HG02981 (cell line): ENCODE results near the gene FBXO41.
"Not testable (repeated sequence)": the region's sequence is repeated elsewhere in the genome, so short reads cannot be mapped to it uniquely, and the experiment has no call there.

Source experiments
- ATAC-seq: cut with Tn5 transposase; IDR thresholded peaks from one replicate; pipeline ENCODE4 v1.9.1; 2021; ENCODE audit warnings: mild to moderate bottlenecking, moderate library complexity; ENCODE audit not compliant: unreplicated experiment

FBXO41 gene

DNA sequence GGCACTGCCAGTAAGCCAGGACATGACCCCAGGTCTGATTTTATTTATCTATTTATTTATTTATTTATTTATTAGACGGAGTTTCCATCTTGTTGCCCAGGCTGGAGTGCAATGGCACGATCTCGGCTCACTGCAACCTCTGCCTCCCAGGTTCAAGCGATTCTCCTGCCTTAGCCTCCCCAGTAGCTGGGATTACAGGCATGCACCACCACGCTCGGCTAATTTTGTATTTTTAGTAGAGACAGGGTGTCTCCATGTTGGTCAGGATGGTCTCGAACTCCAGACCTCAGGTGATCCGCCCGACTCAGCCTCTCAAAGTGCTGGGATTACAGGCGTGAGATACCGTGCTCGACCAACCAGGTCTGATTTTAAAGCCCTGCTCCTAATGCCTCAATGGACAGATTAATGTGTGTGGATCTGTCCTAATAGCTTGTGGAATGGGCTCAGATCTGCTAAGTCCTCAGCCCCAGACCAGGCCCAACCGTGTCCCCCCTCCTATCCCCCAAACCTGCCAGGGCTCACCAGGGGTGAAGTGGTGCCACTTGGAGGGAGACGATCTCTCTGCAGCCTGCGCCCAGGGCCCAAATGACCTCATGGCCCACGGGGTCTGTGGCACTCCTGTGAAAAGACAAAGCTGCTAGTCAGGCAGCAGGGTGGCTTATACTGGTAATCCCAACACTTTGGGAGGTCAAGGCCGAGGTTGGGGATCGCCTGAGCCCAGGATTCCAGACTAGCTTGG lies 21.4 kb downstream of the FBXO41 start:
- not testable (repeated sequence) for ATAC-seq

DNA sequence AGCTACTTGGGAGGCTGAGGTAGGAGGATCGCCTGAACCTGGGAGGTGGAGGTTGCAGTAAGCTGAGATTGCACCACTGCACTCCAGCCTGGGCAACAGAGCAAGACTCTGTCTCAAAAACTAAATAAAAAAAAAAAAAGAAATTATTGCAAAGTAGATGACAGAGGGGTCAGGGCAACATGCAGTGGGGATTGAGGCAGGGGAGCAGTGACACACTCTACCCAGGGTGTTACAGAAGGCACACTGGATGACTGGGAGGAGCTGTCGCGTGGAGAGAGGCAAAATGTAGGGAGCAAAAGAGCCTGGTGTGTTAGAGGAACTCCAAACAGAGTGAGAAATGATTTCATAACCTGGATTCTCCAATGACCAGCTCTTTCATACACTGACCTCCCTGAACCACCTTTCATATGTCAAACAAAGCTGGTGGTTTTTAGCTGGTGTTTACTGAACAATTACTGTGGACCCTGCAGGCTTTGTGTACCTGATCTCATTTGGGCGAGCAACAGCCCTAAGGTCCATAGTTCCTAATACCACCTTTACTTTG lies 22.1 kb downstream of the FBXO41 start:
- ATAC-seq, result no peak

DNA sequence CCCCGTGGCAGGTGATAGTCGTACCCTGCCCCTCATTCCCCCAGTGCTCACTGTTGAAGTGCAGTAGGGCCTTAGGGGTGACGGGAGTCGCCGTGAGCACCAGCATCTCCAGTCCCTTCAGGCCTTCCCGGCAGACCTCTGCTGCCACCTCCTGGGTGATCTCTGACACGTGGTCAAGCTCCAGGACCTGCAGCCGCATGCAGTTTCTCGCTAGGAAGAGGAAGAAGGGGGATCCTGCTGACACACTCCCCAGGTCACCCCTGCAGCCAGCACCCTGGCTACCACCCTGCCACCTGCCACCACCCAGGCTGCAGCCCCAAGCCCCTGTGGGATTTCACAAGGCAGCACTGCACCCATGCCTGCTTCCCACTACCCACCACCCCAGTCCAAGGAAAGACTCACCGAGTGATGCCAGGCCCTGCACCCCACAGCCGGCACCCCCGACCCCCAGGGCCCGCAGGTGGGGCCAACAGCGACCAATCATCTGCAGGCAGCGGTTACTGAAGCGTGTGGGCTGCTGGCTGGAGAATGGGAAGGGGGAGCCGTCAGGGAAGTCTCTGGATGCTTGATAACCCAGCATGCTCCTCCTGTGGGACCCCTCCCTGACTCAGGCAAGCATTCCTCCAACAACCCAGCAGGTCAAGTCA lies 23.8 kb downstream of the FBXO41 start:
- no peak for ATAC-seq

DNA sequence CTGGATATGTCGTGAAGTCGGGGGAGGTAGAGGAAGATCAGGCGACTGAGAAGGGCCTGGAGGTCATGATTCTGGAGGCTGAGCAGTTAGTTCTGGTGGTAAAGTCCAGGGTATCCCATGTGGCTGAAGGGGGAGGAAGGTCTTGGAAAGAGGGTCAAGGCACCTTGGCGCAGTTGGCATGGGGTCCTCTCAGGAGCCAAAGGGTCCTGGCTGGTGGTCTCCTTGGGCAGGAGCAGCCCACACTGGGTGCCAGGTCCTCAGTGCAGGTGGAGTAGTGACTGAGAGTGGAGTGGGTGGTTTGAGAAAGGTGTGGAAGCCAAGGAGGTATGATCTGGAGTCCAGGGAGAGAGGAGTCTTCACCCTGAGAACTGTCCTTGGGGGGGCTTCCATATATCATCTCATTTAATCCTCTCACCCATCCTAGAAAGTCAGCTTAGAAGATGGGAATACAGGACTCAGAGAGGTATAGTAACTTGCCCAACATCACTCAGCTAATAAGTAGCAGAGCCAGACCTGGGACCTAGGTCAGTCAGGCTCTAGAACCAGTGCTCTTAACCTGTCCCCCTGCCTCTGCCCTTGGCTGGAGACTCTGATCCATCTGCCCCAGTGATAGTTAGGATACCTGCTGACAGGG lies 24.5 kb downstream of the FBXO41 start:
- no peak for ATAC-seq

DNA sequence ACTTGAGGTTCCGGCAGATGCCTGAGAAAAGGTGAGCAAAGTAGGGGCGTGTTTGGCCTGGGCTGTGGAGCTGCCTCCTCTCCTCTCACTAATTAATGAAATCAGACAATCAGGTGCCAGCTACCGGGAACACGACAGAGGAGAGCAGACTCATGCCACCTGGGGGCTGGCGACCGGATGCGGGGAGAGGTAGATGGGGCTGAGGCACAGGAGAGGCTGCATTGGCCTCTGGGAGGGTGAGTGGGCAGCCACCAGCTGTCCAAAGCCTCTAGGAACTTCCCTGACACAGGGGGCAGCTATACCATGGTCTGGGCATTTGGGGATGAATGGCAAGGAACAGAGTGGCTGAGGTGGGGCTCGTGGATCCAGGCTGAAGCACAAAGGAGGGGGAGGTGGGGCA lies 25.0 kb downstream of the FBXO41 start:
- no peak for ATAC-seq

DNA sequence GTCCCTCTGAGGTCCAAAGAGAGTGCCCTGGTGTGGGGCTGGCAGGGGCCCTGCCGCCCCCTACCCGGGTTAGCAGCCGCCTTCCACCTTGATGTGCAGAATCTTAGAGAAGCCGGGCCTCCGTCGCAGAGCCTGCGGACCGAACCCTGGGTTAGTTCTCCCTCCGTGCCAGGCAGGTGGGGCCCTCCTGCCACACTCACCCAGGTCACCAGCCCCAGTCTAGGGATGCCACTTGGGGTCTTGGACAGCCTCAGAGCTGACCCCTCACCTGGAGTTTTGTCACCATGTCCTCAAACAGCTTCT lies 25.4 kb downstream of the FBXO41 start:
- ATAC-seq, result no peak

DNA sequence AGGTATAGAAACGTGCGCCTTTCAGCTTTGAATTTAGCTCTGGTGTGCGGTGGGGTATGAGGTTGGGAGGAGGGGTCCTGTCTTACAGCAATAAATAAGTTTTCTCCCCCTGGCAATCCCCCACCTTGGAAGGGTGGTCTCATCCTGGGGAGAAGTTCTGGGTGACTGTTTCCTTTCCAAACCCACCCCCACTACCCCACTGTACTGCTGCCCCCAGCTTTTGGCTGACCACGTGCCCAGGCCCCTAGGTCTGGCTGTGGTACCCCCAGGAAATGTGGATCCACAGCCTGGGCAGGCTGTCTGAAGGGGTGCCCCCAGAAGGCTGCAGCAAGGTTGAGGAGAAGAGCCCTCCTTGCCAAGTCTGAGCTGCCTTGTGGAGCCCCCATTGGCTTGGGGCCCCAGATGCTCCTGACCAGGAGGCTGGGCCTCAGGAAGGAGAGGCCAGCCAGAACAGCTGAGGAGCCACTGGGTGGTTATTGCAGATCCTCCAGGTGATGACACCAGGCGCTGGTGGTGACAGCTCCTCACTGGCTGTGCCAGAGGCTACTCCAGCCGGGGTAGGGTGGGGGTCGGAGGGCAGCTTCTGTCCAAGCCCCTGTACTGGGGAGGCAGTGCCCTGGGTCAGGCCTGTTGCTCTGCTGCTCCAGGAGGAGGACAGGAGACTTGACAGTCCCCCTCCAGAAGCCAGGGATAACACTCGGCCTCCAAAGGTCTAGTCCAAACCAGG lies 25.9 kb downstream of the FBXO41 start:
- ATAC-seq, result no peak

DNA sequence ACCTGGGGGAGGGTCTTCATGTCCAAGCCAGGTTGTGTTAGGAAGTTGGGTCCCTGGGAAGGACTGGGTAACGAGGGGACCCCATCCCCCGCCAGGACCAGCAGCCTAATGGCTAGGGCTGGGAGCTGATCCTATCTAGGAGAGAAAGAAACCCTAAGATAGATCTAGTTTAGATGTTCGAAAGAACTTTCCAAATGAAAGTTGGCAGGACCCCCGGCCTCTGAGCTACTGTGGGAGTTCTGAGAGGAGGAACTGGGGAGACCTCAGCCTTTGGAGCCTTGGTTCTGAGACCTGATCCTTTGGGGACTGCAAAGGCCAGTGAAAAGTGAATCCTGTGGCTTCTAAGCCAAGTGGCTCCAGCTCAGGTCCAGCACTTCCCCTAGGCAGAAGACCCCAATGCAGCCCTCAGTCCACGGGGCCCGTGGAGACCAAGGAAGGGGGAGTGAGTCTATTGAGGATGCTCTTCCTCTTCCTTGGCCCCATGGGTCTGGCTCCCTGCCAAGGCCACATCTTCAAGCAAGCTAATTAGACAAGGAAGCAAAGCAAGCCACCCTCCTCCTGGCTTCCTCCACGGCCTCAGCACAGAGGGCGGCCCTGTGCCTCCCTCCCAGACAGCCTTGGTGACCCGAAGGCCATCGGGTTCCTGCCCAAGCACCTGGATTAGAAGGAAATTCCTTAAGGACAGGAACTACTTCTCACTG lies 26.7 kb downstream of the FBXO41 start:
- ATAC-seq, result no peak

DNA sequence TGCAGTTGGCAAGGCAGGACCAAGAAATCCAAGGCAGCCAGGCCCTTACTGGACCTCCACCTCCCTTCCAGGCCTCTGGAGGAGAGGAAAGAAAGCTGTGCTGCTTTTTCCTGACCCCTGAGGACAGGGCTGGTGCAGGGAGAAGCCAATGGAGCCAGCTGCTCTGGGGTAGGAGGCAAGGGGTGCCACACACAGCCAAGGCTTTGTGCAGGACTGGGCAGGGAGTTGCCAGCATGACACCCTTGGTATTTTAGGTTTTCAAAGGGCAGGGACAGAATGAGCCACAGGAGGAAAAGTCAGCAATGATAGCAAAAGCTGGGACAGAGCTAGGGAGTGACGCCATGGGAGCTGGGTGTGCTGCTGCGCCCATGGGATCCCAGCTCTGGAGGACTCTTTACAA lies 27.3 kb downstream of the FBXO41 start:
- ATAC-seq, result no peak

DNA sequence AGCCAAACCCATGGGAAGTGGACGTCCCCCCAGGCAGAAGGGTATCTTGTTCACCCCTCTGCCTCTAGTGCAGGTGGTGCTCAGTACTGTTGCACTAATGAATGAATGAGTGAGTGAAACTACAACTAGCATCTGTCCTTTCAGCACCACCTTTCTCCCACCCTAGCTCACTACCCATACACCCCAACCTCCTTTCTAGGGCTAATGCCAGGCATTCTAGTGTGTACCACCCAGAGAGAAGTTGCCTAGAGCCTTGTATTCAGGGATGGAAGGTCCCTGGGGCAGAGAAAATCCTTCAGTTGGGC lies 27.7 kb downstream of the FBXO41 start:
- ATAC-seq, result no peak

DNA sequence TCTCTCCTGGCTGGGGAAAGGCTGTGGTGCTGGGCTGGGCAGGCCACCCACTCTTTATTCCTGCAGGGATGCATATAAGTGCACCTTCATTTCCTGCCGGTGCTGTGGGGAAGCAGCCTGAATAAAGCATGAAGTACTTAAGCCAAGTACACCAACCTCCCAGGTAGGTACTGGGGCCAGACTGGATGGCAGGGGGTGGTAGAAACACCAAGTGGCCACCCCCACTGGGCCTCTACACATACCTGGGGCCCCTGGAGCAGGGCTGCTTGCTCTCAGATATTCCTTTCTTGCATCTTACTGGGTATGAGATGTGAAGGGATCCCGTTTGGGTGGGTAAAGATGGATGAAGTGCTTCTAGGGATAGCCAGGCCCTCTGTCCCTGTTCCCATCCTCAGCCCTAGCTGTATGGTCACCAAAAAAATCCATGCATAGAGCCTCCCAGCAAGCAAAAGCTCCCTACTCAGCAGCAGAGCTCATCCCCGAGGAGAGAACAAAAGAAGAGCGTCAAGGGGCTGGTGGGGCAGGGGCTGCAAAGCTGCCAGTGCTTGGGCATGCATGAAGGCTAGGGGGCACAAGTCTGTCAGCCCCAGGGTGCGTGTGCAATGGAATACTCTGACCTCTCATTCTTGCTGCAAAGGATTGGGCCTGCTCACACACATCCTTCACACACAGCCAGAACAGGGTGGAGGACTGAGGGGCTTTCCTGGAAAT lies 28.2 kb downstream of the FBXO41 start:
- ATAC-seq, result no peak

DNA sequence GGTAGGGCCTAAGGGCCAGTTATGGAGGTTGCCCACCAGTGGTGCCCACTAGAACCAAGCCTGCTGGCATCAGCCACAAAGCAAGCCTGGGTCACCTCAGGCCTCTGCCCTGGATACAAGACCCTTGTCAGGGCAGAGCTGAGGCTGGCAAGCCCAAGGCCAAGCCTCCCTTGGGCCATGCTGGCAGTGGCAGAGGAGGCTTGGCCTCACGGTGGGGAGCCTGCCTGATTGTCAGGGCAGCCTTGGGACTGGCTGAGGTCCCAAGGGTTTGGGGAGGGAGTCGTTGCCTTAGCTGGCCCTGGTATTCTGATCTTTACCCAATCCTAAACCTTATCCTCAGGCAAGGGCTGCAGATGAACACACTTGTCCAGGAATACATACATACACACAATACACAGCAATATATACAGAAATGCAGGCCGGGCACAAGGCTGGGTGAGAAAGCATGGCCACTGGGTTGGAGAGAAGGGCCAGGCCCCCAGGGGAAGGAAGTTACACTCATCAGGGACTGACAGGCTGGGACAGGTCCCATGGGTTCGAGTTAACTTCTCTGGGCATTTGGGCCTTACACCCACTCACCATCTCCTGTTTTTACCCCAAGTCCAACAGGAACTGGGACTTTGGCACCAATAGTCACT lies 29.2 kb downstream of the FBXO41 start:
- no peak for ATAC-seq

DNA sequence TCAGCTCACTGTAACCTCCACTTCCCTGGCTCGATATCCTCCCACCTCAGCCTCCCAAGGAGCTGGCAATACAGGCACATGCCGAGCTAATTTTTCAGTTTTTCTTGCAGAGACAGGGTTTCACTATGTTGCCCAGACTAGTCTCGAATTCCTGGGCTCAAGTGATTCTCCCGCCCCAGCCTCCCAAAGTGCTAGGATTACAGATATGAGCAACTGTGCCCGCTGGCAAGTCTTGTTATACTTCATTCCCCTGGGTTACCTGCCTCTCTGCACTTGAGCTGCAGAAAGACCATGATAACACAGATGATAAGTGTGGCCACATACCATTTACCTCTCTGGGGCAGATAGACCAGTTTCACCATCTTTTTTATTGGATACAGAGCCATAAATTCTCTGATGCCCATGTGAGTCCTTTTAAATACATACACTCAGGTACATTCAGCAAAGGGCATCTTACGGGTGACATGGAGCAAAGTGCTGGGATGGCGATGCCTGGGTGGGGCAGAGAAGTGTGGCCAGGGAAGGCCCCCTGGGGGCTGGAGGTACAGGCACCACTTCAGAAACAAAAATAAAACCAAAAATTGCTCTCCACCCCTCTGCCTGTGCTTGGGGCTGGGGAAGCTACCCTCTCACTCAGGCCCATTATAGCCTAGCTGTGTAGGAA lies 29.8 kb downstream of the FBXO41 start:
- ATAC-seq, result no peak

DNA sequence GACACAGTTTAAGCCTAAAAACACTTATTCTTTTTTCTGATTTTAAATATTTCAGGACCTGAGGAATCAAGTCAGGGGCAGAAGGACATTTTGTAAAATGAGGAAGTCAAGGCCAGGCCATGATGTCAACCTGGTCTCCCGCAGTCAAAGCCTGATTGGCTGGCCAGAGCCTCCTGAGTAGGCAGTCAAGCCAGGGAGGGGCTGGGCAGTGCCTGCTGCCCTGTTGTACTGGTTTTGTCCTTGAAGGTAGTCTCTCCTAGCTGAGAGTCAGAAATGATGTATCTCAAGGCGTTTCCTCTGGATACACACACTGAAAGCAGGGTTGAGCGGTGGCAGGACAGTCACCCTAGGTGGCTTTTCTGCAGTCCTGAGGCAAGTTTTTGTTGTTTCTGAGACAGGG lies 30.4 kb downstream of the FBXO41 start:
- ATAC-seq, result no peak

DNA sequence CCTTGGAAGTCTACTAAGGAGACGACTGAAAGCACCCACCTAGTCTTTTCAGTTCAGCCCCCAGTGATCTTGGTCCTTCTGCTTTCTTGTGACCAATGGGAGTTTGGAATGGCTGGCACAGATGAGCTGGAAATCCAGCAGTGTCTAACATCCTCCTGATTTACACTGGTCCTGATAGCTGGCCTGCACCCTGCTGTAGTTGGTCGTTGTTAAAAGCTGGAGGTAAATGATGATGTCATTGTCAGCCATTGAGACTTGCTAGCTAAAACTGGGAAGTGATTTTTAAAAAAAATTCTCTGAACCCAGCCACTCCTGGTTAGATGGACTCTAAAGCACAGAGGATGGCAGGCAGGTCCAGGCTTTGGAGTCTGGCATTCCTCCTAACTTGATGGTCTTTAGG lies 30.9 kb downstream of the FBXO41 start:
- no peak for ATAC-seq

DNA sequence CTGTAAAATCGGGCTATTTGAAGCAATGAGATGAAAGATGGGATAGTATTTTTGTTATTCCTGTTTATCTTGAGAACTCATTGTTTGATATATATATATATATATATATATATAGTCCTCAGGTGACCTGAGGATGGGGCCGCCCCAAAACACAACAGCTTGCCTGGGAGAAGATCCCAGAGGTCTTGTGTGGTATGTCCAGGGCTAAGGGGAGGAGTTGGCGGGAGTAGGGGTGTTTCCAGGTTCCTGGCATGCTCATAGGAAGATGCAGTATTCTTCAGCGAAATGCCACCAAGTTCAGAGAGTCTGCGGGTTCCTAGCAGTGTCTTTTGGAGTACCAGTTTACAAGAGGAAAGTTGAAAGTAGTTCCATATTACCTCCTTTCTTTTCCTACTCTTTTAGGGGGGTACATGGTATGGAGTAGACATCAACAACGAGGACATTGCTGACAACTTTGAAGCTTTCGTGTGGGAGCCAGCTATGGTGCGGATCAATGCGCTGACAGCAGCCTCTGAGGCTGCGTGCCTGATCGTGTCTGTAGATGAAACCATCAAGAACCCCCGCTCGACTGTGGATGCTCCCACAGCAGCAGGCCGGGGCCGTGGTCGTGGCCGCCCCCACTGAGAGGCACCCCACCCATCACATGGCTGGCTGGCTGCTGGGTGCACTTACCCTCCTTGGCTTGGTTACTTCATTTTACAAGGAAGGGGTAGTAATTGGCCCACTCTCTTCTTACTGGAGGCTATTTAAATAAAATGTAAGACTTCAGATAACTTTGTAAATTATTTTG lies 31.8 kb downstream of the FBXO41 start:
- no peak for ATAC-seq

DNA sequence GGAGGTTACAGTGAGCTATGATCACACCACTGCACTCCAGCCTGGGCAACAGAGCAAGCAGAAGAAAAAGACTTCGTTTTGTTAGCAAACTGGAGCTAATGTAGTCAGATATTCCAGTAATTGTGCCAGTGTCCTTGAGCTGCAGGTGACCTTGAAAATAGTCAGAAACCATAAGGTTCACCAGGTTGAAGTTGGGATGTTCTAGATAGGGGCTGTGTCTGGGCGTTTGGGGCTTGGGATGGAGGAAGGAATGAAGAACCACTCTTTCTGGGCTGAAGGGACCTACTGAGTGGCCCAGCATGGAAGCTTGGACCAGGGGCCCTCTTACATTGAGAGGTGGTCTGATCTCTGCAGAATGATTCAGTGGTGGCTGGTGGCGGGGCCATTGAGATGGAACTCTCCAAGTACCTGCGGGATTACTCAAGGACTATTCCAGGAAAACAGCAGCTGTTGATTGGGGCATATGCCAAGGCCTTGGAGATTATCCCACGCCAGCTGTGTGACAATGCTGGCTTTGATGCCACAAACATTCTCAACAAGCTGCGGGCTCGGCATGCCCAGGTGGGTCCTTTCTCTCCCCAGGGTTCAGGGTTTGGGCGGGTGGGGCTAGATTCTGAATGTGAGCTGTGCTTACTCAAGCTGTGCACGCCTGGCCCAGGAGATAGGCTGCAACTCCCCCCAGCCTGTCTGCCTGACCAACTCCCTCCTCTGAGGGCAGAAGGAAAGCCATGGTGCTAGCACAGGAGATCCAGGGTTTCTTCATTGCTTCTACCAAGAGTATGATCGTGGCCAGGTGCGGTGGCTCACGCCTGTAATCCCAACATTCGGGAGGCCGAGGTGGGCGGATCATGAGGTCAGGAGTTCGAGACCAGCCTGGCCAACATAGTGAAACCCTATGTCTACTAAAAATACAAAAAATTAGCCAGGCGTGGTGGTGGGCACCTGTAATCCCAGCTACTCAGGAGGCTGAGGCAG lies 33.1 kb downstream of the FBXO41 start:
- ATAC-seq, result no peak

DNA sequence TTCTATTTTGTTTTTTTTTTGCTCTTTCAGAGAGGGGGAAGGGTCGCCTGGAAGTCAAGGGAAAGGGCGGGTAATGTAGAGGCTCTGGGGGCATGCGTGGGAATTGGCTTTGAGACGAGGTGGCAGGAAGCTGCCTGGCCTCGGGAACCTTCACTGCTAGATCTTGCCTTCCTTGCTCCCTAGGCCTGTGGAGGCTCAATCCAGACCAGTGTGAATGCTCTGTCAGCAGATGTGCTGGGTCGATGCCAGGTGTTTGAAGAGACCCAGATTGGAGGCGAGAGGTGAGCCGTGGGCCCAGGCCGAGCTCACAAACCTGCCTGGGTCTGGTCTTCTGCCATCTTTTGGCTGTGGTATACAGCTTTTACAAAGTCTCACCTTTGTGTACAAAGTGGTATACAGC lies 34.6 kb downstream of the FBXO41 start:
- no peak for ATAC-seq
